ENCODE results near the gene SREBF1. TPM values are rescaled to one million over a fixed set of nuclear protein-coding genes. Genes with fewer than 3 reads are reported as not detected.
A peak's percentile ranks its signal among the peaks of the same experiment; 100 is the strongest.

Gene SREBF1
- total RNA-seq, 1 experiment from 2014 or later = 298 TPM

- Histone ChIP-seq H3K4me3 (replicated peaks in 1 of 2; ENCODE audit: low read depth in 1 of 2, low read length in 2 of 2) (no peak overlapping the region), H3K27me3 (ENCODE audit: insufficient read depth, low read length) (no peaks in the 10 kb centered on the region), H3K79me2 (ENCODE audit: insufficient read depth, low read length) (no peaks in the 10 kb centered on the region), H3K9ac (ENCODE audit: low read length) (no peak overlapping the region), H3K9me2 (ENCODE audit: insufficient read depth) (no peaks in the 10 kb centered on the region), H3K27ac (ENCODE audit: low read depth, low read length) (peak overlapping the region; percentile 80; the same call in 1 of the 2 replicates), H3K36me3 (ENCODE audit: control insufficient read depth in 1 of 2, insufficient read depth in 2 of 2, low read length in 2 of 2) (no peaks in the 10 kb centered on the region), H3K4me2 (ENCODE audit: low read length) (no peak overlapping the region), H2AFZ (ENCODE audit: low read depth, low read length, poor library complexity, severe bottlenecking) (no peak overlapping the region), H3K9me3 (ENCODE audit: control insufficient read depth in 1 of 2, insufficient read depth in 1 of 2, low read depth in 1 of 2, low read length in 2 of 2) (no peaks in the 10 kb centered on the region), H4K20me1 (ENCODE audit: insufficient read depth) (no peaks in the 10 kb centered on the region), H3K4me1 (ENCODE audit: control insufficient read depth in 1 of 2, insufficient read depth in 2 of 2, low read length in 2 of 2) (peaks cover 48 to 61% of the 10 kb centered on the region in 2 experiments)
- ChIA-PET CTCF (interaction anchor here (0.8 kb wide), 1 partner anchor 10 kb away, joined by 3 read pairs; no protein-coding TSS in a partner anchor), POLR2A (interaction anchor here (0.9 to 3.3 kb wide), 3 partner anchors 14 to 15 kb away, joined by 3 to 17 read pairs (median 4); partner anchors contain the start of gene SREBF1), RAD21 (ENCODE audit: low non-redundant PET in 1 of 2, low total read pairs in 2 of 2, uncharacterized antibody in 2 of 2, unreplicated experiment in 2 of 2) (no interaction called here)
- no peak for TF ChIP-seq SRF (IDR thresholded peaks at IDR 0.05; ENCODE audit: low read depth)
- TF ChIP-seq ZFX (IDR thresholded peaks at IDR 0.05) = no peak
- TF ChIP-seq RAD21 (IDR thresholded peaks at IDR 0.05; ENCODE audit: low read depth) = no peak
- TF ChIP-seq FOSL1 (IDR thresholded peaks at IDR 0.05; ENCODE audit: low read depth) = no peak
- TF ChIP-seq JUND (IDR thresholded peaks at IDR 0.05) = no peak
- no peak for TF ChIP-seq ELF1 (IDR thresholded peaks at IDR 0.05; ENCODE audit: borderline replicate concordance, low read depth)
- TF ChIP-seq REST (IDR thresholded peaks at IDR 0.05; ENCODE audit: low read depth) = no peak
- no peak for TF ChIP-seq SIN3A (IDR thresholded peaks at IDR 0.05; ENCODE audit: low read depth)
- TF ChIP-seq EGR1 (IDR thresholded peaks at IDR 0.05; ENCODE audit: low read depth) = no peak
- no peak for TF ChIP-seq ZBTB33 (IDR thresholded peaks at IDR 0.05; ENCODE audit: extremely low read depth, insufficient replicate concordance, low read length)
- TF ChIP-seq CEBPB (IDR thresholded peaks at IDR 0.05; ENCODE audit: low read depth) = no peak
- TF ChIP-seq CTCF (IDR thresholded peaks at IDR 0.05 in 2 of 3, conservative IDR thresholded peaks at IDR 0.05 in 1 of 3; ENCODE audit: borderline replicate concordance in 1 of 3, insufficient read depth in 1 of 3, low read depth in 2 of 3, low read length in 2 of 3) = no peak
- no peak for TF ChIP-seq EZH2 (IDR thresholded peaks at IDR 0.05)
- no peak for TF ChIP-seq SP1 (IDR thresholded peaks at IDR 0.05; ENCODE audit: low read depth)
- TF ChIP-seq POLR2AphosphoS5 (IDR thresholded peaks at IDR 0.05; ENCODE audit: low read depth, low read length) = no peak
- no peak for TF ChIP-seq EZH2phosphoT487 (IDR thresholded peaks at IDR 0.05; ENCODE audit: borderline replicate concordance)
- no peak for TF ChIP-seq CBX3 (IDR thresholded peaks at IDR 0.05; ENCODE audit: low read depth)
- no peak for TF ChIP-seq ZNF274 (IDR thresholded peaks at IDR 0.05; ENCODE audit: low read depth, low read length)
- no peak for TF ChIP-seq ATF3 (IDR thresholded peaks at IDR 0.05)
- BruUV-seq (replicated peaks) = no TSS peak
- ATAC-seq (no peak), DNase-seq (ENCODE audit: low read depth, low spot score) (no peak)
- intact Hi-C loops (cut with micrococcal nuclease) = no loop called here
Observed at GRCh38 chr17:17851103-17852002, 14.6 kb upstream of the SREBF1 start.

Measured in HCT116 (cell line).